Measurements from ENCODE around the gene PRR33. TPM values are rescaled to one million over a fixed set of nuclear protein-coding genes. Genes with fewer than 3 reads are reported as not detected.

The PRR33 gene
- total RNA-seq, 1 donor from 2014 or later: not detected

Other genes starting within 250 kb of the PRR33 start
- gene KRTAP5-6, start 194.7 kb downstream of the PRR33 start, total RNA-seq: not detected
- gene IFITM10, start 141.3 kb downstream of the PRR33 start, total RNA-seq: 13.9 TPM
- gene CTSD, start 128.0 kb downstream of the PRR33 start, total RNA-seq: 2,163 TPM
- gene SYT8, start 56.9 kb downstream of the PRR33 start, total RNA-seq: 218 TPM
- 73.7 TPM for gene TNNI2, start 52.9 kb downstream of the PRR33 start, total RNA-seq
- gene LSP1, start 38.8 kb downstream of the PRR33 start, total RNA-seq: 43.1 TPM
- gene TNNT3, start 27.8 kb upstream of the PRR33 start, total RNA-seq: 1.5 TPM
- gene MRPL23, start 55.4 kb upstream of the PRR33 start, total RNA-seq: 54.8 TPM
- gene H19, start 105.9 kb upstream of the PRR33 start, total RNA-seq: 67.3 TPM
- gene IGF2, start 247.5 kb upstream of the PRR33 start, total RNA-seq: 32.5 TPM